K562 (cell line): ENCODE results near the gene CD109. TPM values are rescaled to one million over a fixed set of nuclear protein-coding genes. Genes with fewer than 3 reads are reported as not detected.

ENCODE experiments used
- ATAC-seq: fragments of 200-7000 bp; cut with Tn5 transposase; 3 replicates; pipeline ENCODE4 v1.9.1; 2020; ENCODE audit warnings: moderate library complexity
- BruUV-seq: library from RNA; stranded (reverse); fragments of 400-500 nt; replicated peaks from 2 replicates; lab custom pipeline; 2021; lab: Mats Ljungman, UMichigan
- CTCF ChIA-PET: fragments of 300-600 bp; formaldehyde crosslinking; extraction: SDS; loops from one replicate; lab custom pipeline; 2021; ENCODE audit warnings: low intra/inter-chr PET ratio; lab: Yijun Ruan, JAX
- POLR2A ChIA-PET: fragments of 300-600, 350-650 bp; sonication (Branson Sonifier 250); formaldehyde crosslinking; extraction: SDS; loops from one replicate; lab custom pipeline; 2021; ENCODE audit warnings: antibody characterized with exemption, inconsistent platforms; lab: Yijun Ruan, JAX
- DNase-seq, 4 experiments: peaks; one replicate each; pipeline versions ENCODE4 v3.0.0 to v3.0.0-alpha.2; 2011 to 2018; ENCODE audit warnings: low spot score in 3 of 4, mixed read lengths in 3 of 4; ENCODE audit errors: extremely low read depth in 1 of 4
- FAIRE-seq: peaks from 2 replicates; lab custom pipeline; 2011; peaks lifted over from hg19 to GRCh38; lab: Jason Lieb, UNC
- H2AFZ ChIP-seq: 2 replicates; pipeline ENCODE4 v1.6.0; 2011; ENCODE audit warnings: low read depth, low read length, control low read depth, inconsistent platforms
- H3K27ac ChIP-seq: fragments of 200-600 bp; 3 replicates; pipeline ENCODE4 v1.8.0; 2011; ENCODE audit warnings: low read depth, mild to moderate bottlenecking, control low read depth, inconsistent platforms, low read length, moderate library complexity, mixed read lengths; ENCODE audit errors: extremely low read depth
- H3K27me3 ChIP-seq, 2 experiments: fragments of 300-600 bp in 1 of 2; 2 replicates in 1 of 2; 3 replicates in 1 of 2; pipeline versions ENCODE4 v1.6.0 to v1.8.0; 2011; ENCODE audit warnings: inconsistent platforms in 2 of 2, low read length in 2 of 2, mild to moderate bottlenecking in 1 of 2, mixed read lengths in 1 of 2, moderate library complexity in 1 of 2; ENCODE audit not compliant: control insufficient read depth in 2 of 2, insufficient read depth in 2 of 2
- H3K36me3 ChIP-seq: fragments of 300-600 bp; 3 replicates; pipeline ENCODE4 v1.8.0; 2011; ENCODE audit warnings: mild to moderate bottlenecking, low read length, inconsistent platforms; ENCODE audit not compliant: control insufficient read depth, insufficient read depth
- H3K4me1 ChIP-seq, 2 experiments: fragments of 200-600 bp in 1 of 2; replicated peaks in 1 of 2; 2 replicates in 1 of 2; 3 replicates in 1 of 2; pipeline versions ENCODE4 v1.5.1 to v1.8.0; 2011; ENCODE audit warnings: inconsistent platforms in 2 of 2, low read length in 2 of 2, mild to moderate bottlenecking in 1 of 2, mixed read lengths in 1 of 2, moderate library complexity in 1 of 2; ENCODE audit not compliant: control insufficient read depth in 2 of 2, insufficient read depth in 2 of 2
- H3K4me2 ChIP-seq: 2 replicates; pipeline ENCODE4 v1.6.1; 2011; ENCODE audit warnings: low read length, control low read depth, inconsistent platforms, mixed read lengths; ENCODE audit not compliant: insufficient read depth
- H3K4me3 ChIP-seq: fragments of 200-600 bp; sonication (generic), shearing (Covaris generic); 2 replicates; pipeline ENCODE4 v1.5.1; 2016; ENCODE audit warnings: control low read depth, inconsistent platforms
- H3K79me2 ChIP-seq: fragments of 200-600 bp; 3 replicates; pipeline ENCODE4 v1.8.0; 2011; ENCODE audit warnings: low read length, inconsistent platforms; ENCODE audit not compliant: control insufficient read depth, insufficient read depth
- H3K9ac ChIP-seq, 2 experiments: 2 replicates each; pipeline versions ENCODE4 v1.6.0 to v1.6.1; 2011; ENCODE audit warnings: low read depth in 2 of 2, low read length in 2 of 2, control low read depth in 1 of 2, inconsistent platforms in 1 of 2, mild to moderate bottlenecking in 1 of 2, mixed read lengths in 1 of 2; ENCODE audit not compliant: insufficient read depth in 1 of 2
- H3K9me1 ChIP-seq: one replicate; pipeline ENCODE4 v1.6.0; 2011; ENCODE audit warnings: inconsistent platforms, mild to moderate bottlenecking, low read length, moderate library complexity; ENCODE audit not compliant: control insufficient read depth, insufficient read depth
- H3K9me3 ChIP-seq: replicated peaks from 2 replicates; pipeline ENCODE4 v1.5.1; 2011; ENCODE audit warnings: low read depth, low read length, inconsistent platforms; ENCODE audit not compliant: control insufficient read depth, insufficient read depth
- H4K20me1 ChIP-seq: replicated peaks from 2 replicates; pipeline ENCODE4 v1.6.1; 2011; ENCODE audit warnings: low read length, inconsistent platforms, mixed read lengths; ENCODE audit not compliant: control insufficient read depth, insufficient read depth
- ATF3 ChIP-seq, 2 experiments: fragments of 450-650 bp in 1 of 2; sonication (generic) in 1 of 2; formaldehyde crosslinking in 1 of 2; IDR thresholded peaks in 1 of 2; conservative IDR thresholded peaks in 1 of 2; 2 replicates each; pipeline versions ENCODE4 v1.6.1 to v1.8.1; 2016 to 2023; ENCODE audit warnings: mild to moderate bottlenecking in 2 of 2, moderate library complexity in 2 of 2, inconsistent platforms in 1 of 2, missing genetic modification reagents in 1 of 2
- ATF4 ChIP-seq: fragments of 450-650 bp; formaldehyde crosslinking; IDR thresholded peaks from 2 replicates; pipeline ENCODE4 v1.4.0; 2022; ENCODE audit warnings: mild to moderate bottlenecking, moderate library complexity
- ERF ChIP-seq: fragments of 450-650 bp; formaldehyde crosslinking; IDR thresholded peaks from 2 replicates; pipeline ENCODE4 v1.4.0; 2020; ENCODE audit warnings: mild to moderate bottlenecking, mixed read lengths
- EWSR1 ChIP-seq: fragments of 450-650 bp; IDR thresholded peaks from 2 replicates; pipeline ENCODE4 v1.6.1; 2018; ENCODE audit warnings: borderline replicate concordance, mild to moderate bottlenecking, low read depth, moderate library complexity; ENCODE audit not compliant: partially characterized antibody
- FOXP4 ChIP-seq: sonication (generic); formaldehyde crosslinking; IDR thresholded peaks from 2 replicates; pipeline ENCODE4 v1.8.0; 2022; ENCODE audit warnings: mild to moderate bottlenecking, missing genetic modification reagents, borderline replicate concordance
- GTF2A2 ChIP-seq: IDR thresholded peaks from 2 replicates; pipeline ENCODE4 v1.6.1; 2016; ENCODE audit warnings: mild to moderate bottlenecking, missing genetic modification characterization, missing compliant biosample characterization
- HES1 ChIP-seq: fragments of 450-650 bp; IDR thresholded peaks from 2 replicates; pipeline ENCODE4 v1.6.1; 2016; ENCODE audit warnings: low read depth, mild to moderate bottlenecking, moderate library complexity
- KLF13 ChIP-seq: fragments of 450-650 bp; IDR thresholded peaks from 2 replicates; pipeline ENCODE4 v1.6.1; 2016; ENCODE audit warnings: missing genetic modification characterization, low read depth, mild to moderate bottlenecking, missing compliant biosample characterization, moderate library complexity, borderline replicate concordance
- TEAD1 ChIP-seq, 2 experiments: fragments of 450-650 bp in 1 of 2; sonication (generic) in 1 of 2; formaldehyde crosslinking; IDR thresholded peaks; 2 replicates each; pipeline versions ENCODE4 v1.4.0 to v1.8.0; 2020 to 2022; ENCODE audit warnings: mild to moderate bottlenecking in 2 of 2, missing genetic modification reagents in 1 of 2
- ZNF224 ChIP-seq: sonication (generic); formaldehyde crosslinking; IDR thresholded peaks from 2 replicates; pipeline ENCODE4 v1.8.0; 2022; ENCODE audit warnings: mild to moderate bottlenecking, missing genetic modification reagents
- WGBS: fragments of 100-300 bp; shearing (Covaris generic); methylation state at CpG from one replicate; pipeline ENCODE4 v1.1.6; 2016; ENCODE audit warnings: low coverage, mixed read lengths; ENCODE audit not compliant: insufficient coverage; ENCODE audit errors: missing lambda C conversion rate; 5-methylcytosine and 5-hydroxymethylcytosine counted together
- in situ Hi-C: fragments of 300-500 bp; cut with MboI; formaldehyde crosslinking; loops from 4 replicates; pipeline ENCODE4 v1.15.0; 2018; ENCODE audit warnings: inconsistent platforms, mixed read lengths
- intact Hi-C: fragments of 100-400 bp; cut with micrococcal nuclease; formaldehyde crosslinking; loops from 2 replicates; pipeline ENCODE4 v1.14.2; 2022
- polyA plus RNA-seq, 8 experiments: library from polyadenylated mRNA; depleted of rRNA in 4 of 8; stranded (reverse) in 5 of 8; unstranded in 3 of 8; fragments of >200 nt; fragmentation: Nextera tagmentation in 2 of 8; fragmentation: Illumina TruSeq in 1 of 8; extraction: Ambion mirVana in 2 of 8; extraction: Trizol in 1 of 8; gene quantifications; 2 replicates each; pipeline versions ENCODE4 v1.2.1 to v1.2.3, GENCODE V29; 2011 to 2014; ENCODE audit warnings: inconsistent platforms in 1 of 8, missing spikeins in 1 of 8
- total RNA-seq, 7 experiments: library from RNA; depleted of rRNA in 6 of 7; stranded (reverse); fragments of >200 nt in 6 of 7; fragmentation: Illumina TruSeq in 2 of 7; extraction: Trizol in 2 of 7; gene quantifications; 2 replicates each; pipeline versions ENCODE4 v1.2.1 to v1.2.3, GENCODE V29; 2011 to 2021; ENCODE audit warnings: low replicate concordance in 1 of 7

The CD109 gene
- total and polyA plus RNA-seq, 9 of the 15 experiments (the other 6 are each of a cell fraction or from before 2014, with no cell fraction given), result under 0.01 to 0.22 (median 0.11) TPM

GRCh38 chr6:73860303-73860702 is 164.3 kb downstream of the CD109 start:
- H2AFZ ChIP-seq, result no peak overlapping the region
- H3K9me3 ChIP-seq, result no peaks in the 10 kb centered on the region
- H3K27me3 ChIP-seq, result no peaks in the 10 kb centered on the region
- DNase-seq (no peak), ATAC-seq (no peak), FAIRE-seq (no peak)
- in situ Hi-C loops (no loop called here), intact Hi-C loops (no loop called here)
- no TSS peak for BruUV-seq
- no peak overlapping the region for H3K27ac ChIP-seq
- H4K20me1 ChIP-seq, result no peaks in the 10 kb centered on the region
- CTCF ChIA-PET, result no interaction called here
- 0% methylated on average over 1 of the region's 1 CpG for WGBS
- no peaks in the 10 kb centered on the region for H3K4me1 ChIP-seq
- no peaks in the 10 kb centered on the region for H3K36me3 ChIP-seq
- no peaks in the 10 kb centered on the region for H3K9me1 ChIP-seq
- TF ChIP-seq KLF13 (no peak), ATF3 (IDR thresholded peaks at IDR 0.05) (no peak), ATF3 (CRISPR knock-in tag; conservative IDR thresholded peaks at IDR 0.05) (no peak), ZNF224 (CRISPR knock-in tag) (no peak)
- H3K4me2 ChIP-seq, result no peak overlapping the region
- no peak overlapping the region for H3K4me3 ChIP-seq
- H3K79me2 ChIP-seq, result no peaks in the 10 kb centered on the region
- POLR2A ChIA-PET, result no interaction called here
- H3K9ac ChIP-seq, result no peak overlapping the region

GRCh38 chr6:73866305-73866704 is 170.3 kb downstream of the CD109 start:
- no peak for FAIRE-seq
- Histone ChIP-seq H3K27me3 (no peaks in the 10 kb centered on the region), H4K20me1 (no peaks in the 10 kb centered on the region), H3K36me3 (no peaks in the 10 kb centered on the region), H3K4me2 (no peak overlapping the region), H3K4me1 (no peaks in the 10 kb centered on the region), H3K4me3 (no peak overlapping the region), H2AFZ (no peak overlapping the region), H3K79me2 (no peaks in the 10 kb centered on the region), H3K9ac (no peak overlapping the region), H3K27ac (no peak overlapping the region), H3K9me3 (no peaks in the 10 kb centered on the region), H3K9me1 (no peaks in the 10 kb centered on the region)
- in situ Hi-C loops (no loop called here), intact Hi-C loops (no loop called here)
- no TSS peak for BruUV-seq
- ATAC-seq, result no peak
- ChIA-PET CTCF (no interaction called here), POLR2A (no interaction called here)
- DNase-seq, result no peak
- no peak for TF ChIP-seq ATF4 (CRISPR knock-in tag)
- TF ChIP-seq ERF (CRISPR knock-in tag), result no peak
- TF ChIP-seq HES1, result no peak
- TF ChIP-seq FOXP4 (CRISPR knock-in tag), result no peak
- no peak for TF ChIP-seq EWSR1
- no peak for TF ChIP-seq TEAD1 (CRISPR knock-in tag; IDR thresholded peaks at IDR 0.05)
- TF ChIP-seq GTF2A2, result no peak
